K562 (cell line): ENCODE results near the gene SLC12A4. TPM values are rescaled to one million over a fixed set of nuclear protein-coding genes. Genes with fewer than 3 reads are reported as not detected.
A peak's percentile ranks its signal among the peaks of the same experiment; 100 is the strongest.

Experiments used
- ATAC-seq: fragments of 200-7000 bp; cut with Tn5 transposase; 3 replicates; pipeline ENCODE4 v1.9.1; 2020; ENCODE audit warnings: moderate library complexity
- BruUV-seq: library from RNA; stranded (reverse); fragments of 400-500 nt; replicated peaks from 2 replicates; lab custom pipeline; 2021; lab: Mats Ljungman, UMichigan
- CTCF ChIA-PET: fragments of 300-600 bp; formaldehyde crosslinking; extraction: SDS; loops from one replicate; lab custom pipeline; 2021; ENCODE audit warnings: low intra/inter-chr PET ratio; lab: Yijun Ruan, JAX
- POLR2A ChIA-PET: fragments of 300-600, 350-650 bp; sonication (Branson Sonifier 250); formaldehyde crosslinking; extraction: SDS; loops from one replicate; lab custom pipeline; 2021; ENCODE audit warnings: antibody characterized with exemption, inconsistent platforms; lab: Yijun Ruan, JAX
- DNase-seq, 4 experiments: peaks; one replicate each; pipeline versions ENCODE4 v3.0.0 to v3.0.0-alpha.2; 2011 to 2018; ENCODE audit warnings: low spot score in 3 of 4, mixed read lengths in 3 of 4; ENCODE audit errors: extremely low read depth in 1 of 4
- FAIRE-seq: peaks from 2 replicates; lab custom pipeline; 2011; peaks lifted over from hg19 to GRCh38; lab: Jason Lieb, UNC
- H2AFZ ChIP-seq: 2 replicates; pipeline ENCODE4 v1.6.0; 2011; ENCODE audit warnings: low read depth, low read length, control low read depth, inconsistent platforms
- H3K27ac ChIP-seq: fragments of 200-600 bp; 3 replicates; pipeline ENCODE4 v1.8.0; 2011; ENCODE audit warnings: low read depth, mild to moderate bottlenecking, control low read depth, inconsistent platforms, low read length, moderate library complexity, mixed read lengths; ENCODE audit errors: extremely low read depth
- H3K27me3 ChIP-seq, 2 experiments: fragments of 300-600 bp in 1 of 2; 2 replicates in 1 of 2; 3 replicates in 1 of 2; pipeline versions ENCODE4 v1.6.0 to v1.8.0; 2011; ENCODE audit warnings: inconsistent platforms in 2 of 2, low read length in 2 of 2, mild to moderate bottlenecking in 1 of 2, mixed read lengths in 1 of 2, moderate library complexity in 1 of 2; ENCODE audit not compliant: control insufficient read depth in 2 of 2, insufficient read depth in 2 of 2
- H3K36me3 ChIP-seq: fragments of 300-600 bp; 3 replicates; pipeline ENCODE4 v1.8.0; 2011; ENCODE audit warnings: mild to moderate bottlenecking, low read length, inconsistent platforms; ENCODE audit not compliant: control insufficient read depth, insufficient read depth
- H3K4me1 ChIP-seq, 2 experiments: fragments of 200-600 bp in 1 of 2; replicated peaks in 1 of 2; 2 replicates in 1 of 2; 3 replicates in 1 of 2; pipeline versions ENCODE4 v1.5.1 to v1.8.0; 2011; ENCODE audit warnings: inconsistent platforms in 2 of 2, low read length in 2 of 2, mild to moderate bottlenecking in 1 of 2, mixed read lengths in 1 of 2, moderate library complexity in 1 of 2; ENCODE audit not compliant: control insufficient read depth in 2 of 2, insufficient read depth in 2 of 2
- H3K4me2 ChIP-seq: 2 replicates; pipeline ENCODE4 v1.6.1; 2011; ENCODE audit warnings: low read length, control low read depth, inconsistent platforms, mixed read lengths; ENCODE audit not compliant: insufficient read depth
- H3K4me3 ChIP-seq: fragments of 200-600 bp; sonication (generic), shearing (Covaris generic); 2 replicates; pipeline ENCODE4 v1.5.1; 2016; ENCODE audit warnings: control low read depth, inconsistent platforms
- H3K79me2 ChIP-seq: fragments of 200-600 bp; 3 replicates; pipeline ENCODE4 v1.8.0; 2011; ENCODE audit warnings: low read length, inconsistent platforms; ENCODE audit not compliant: control insufficient read depth, insufficient read depth
- H3K9ac ChIP-seq, 2 experiments: 2 replicates each; pipeline versions ENCODE4 v1.6.0 to v1.6.1; 2011; ENCODE audit warnings: low read depth in 2 of 2, low read length in 2 of 2, control low read depth in 1 of 2, inconsistent platforms in 1 of 2, mild to moderate bottlenecking in 1 of 2, mixed read lengths in 1 of 2; ENCODE audit not compliant: insufficient read depth in 1 of 2
- H3K9me1 ChIP-seq: one replicate; pipeline ENCODE4 v1.6.0; 2011; ENCODE audit warnings: inconsistent platforms, mild to moderate bottlenecking, low read length, moderate library complexity; ENCODE audit not compliant: control insufficient read depth, insufficient read depth
- H3K9me3 ChIP-seq: replicated peaks from 2 replicates; pipeline ENCODE4 v1.5.1; 2011; ENCODE audit warnings: low read depth, low read length, inconsistent platforms; ENCODE audit not compliant: control insufficient read depth, insufficient read depth
- H4K20me1 ChIP-seq: replicated peaks from 2 replicates; pipeline ENCODE4 v1.6.1; 2011; ENCODE audit warnings: low read length, inconsistent platforms, mixed read lengths; ENCODE audit not compliant: control insufficient read depth, insufficient read depth
- CBFA2T3 ChIP-seq: fragments of 450-650 bp; IDR thresholded peaks from 2 replicates; pipeline ENCODE4 v1.6.1; 2017
- FOXP1 ChIP-seq: sonication (generic); formaldehyde crosslinking; IDR thresholded peaks from 2 replicates; pipeline ENCODE4 v1.8.0; 2022; ENCODE audit warnings: mild to moderate bottlenecking, missing genetic modification reagents
- HNRNPK ChIP-seq: fragments of 200-400 bp; formaldehyde crosslinking; IDR thresholded peaks from one replicate; pipeline ENCODE4 v1.6.1; 2018; ENCODE audit warnings: mild to moderate bottlenecking, low read depth, low read length; ENCODE audit not compliant: poor library complexity, severe bottlenecking
- MYC ChIP-seq, 2 experiments: fragments of 250-450 bp in 1 of 2; sonication (Bioruptor Pico) in 1 of 2; IDR thresholded peaks; 2 replicates each; pipeline versions ENCODE4 v1.5.1 to v1.6.1; 2012 to 2021; ENCODE audit warnings: low read depth in 2 of 2, borderline replicate concordance in 1 of 2, improper control_type of control experiment in 1 of 2, low read length in 1 of 2, mild to moderate bottlenecking in 1 of 2, moderate library complexity in 1 of 2
- NUFIP1 ChIP-seq: fragments of 450-650 bp; IDR thresholded peaks from 2 replicates; pipeline ENCODE4 v1.6.1; 2018; ENCODE audit not compliant: partially characterized antibody
- RBFOX2 ChIP-seq: fragments of 200-400 bp; formaldehyde crosslinking; IDR thresholded peaks from 2 replicates; pipeline ENCODE4 v1.6.1; 2017; ENCODE audit warnings: low read depth, mild to moderate bottlenecking, low read length, moderate library complexity
- RBM39 ChIP-seq: fragments of 200-400 bp; formaldehyde crosslinking; optimal IDR thresholded peaks from 2 replicates; pipeline ENCODE3; 2018; ENCODE audit warnings: low read depth, low read length
- TOE1 ChIP-seq, 2 experiments: fragments of 450-650 bp in 1 of 2; sonication (generic) in 1 of 2; formaldehyde crosslinking in 1 of 2; IDR thresholded peaks; 2 replicates each; pipeline versions ENCODE4 v1.7.1 to v1.8.0; 2016 to 2022; ENCODE audit warnings: borderline replicate concordance in 2 of 2, mild to moderate bottlenecking in 2 of 2, antibody characterized with exemption in 1 of 2, inconsistent platforms in 1 of 2, low read depth in 1 of 2, missing genetic modification reagents in 1 of 2, moderate library complexity in 1 of 2
- ZBTB26 ChIP-seq: fragments of 450-650 bp; formaldehyde crosslinking; IDR thresholded peaks from 2 replicates; pipeline ENCODE4 v1.4.0; 2022; ENCODE audit warnings: missing genetic modification characterization
- ZNF79 ChIP-seq: fragments of 250-450 bp; sonication (Bioruptor Pico); IDR thresholded peaks from 2 replicates; pipeline ENCODE4 v1.4.0; 2020; ENCODE audit warnings: low read depth, mild to moderate bottlenecking, moderate library complexity
- ZSCAN29 ChIP-seq: fragments of 450-650 bp; IDR thresholded peaks from 2 replicates; pipeline ENCODE4 v1.6.1; 2017
- WGBS: fragments of 100-300 bp; shearing (Covaris generic); methylation state at CpG from one replicate; pipeline ENCODE4 v1.1.6; 2016; ENCODE audit warnings: low coverage, mixed read lengths; ENCODE audit not compliant: insufficient coverage; ENCODE audit errors: missing lambda C conversion rate; 5-methylcytosine and 5-hydroxymethylcytosine counted together
- in situ Hi-C: fragments of 300-500 bp; cut with MboI; formaldehyde crosslinking; loops from 4 replicates; pipeline ENCODE4 v1.15.0; 2018; ENCODE audit warnings: inconsistent platforms, mixed read lengths
- intact Hi-C: fragments of 100-400 bp; cut with micrococcal nuclease; formaldehyde crosslinking; loops from 2 replicates; pipeline ENCODE4 v1.14.2; 2022
- polyA plus RNA-seq, 8 experiments: library from polyadenylated mRNA; depleted of rRNA in 4 of 8; stranded (reverse) in 5 of 8; unstranded in 3 of 8; fragments of >200 nt; fragmentation: Nextera tagmentation in 2 of 8; fragmentation: Illumina TruSeq in 1 of 8; extraction: Ambion mirVana in 2 of 8; extraction: Trizol in 1 of 8; gene quantifications; 2 replicates each; pipeline versions ENCODE4 v1.2.1 to v1.2.3, GENCODE V29; 2011 to 2014; ENCODE audit warnings: inconsistent platforms in 1 of 8, missing spikeins in 1 of 8
- total RNA-seq, 7 experiments: library from RNA; depleted of rRNA in 6 of 7; stranded (reverse); fragments of >200 nt in 6 of 7; fragmentation: Illumina TruSeq in 2 of 7; extraction: Trizol in 2 of 7; gene quantifications; 2 replicates each; pipeline versions ENCODE4 v1.2.1 to v1.2.3, GENCODE V29; 2011 to 2021; ENCODE audit warnings: low replicate concordance in 1 of 7

SLC12A4 gene
- total and polyA plus RNA-seq, 9 of the 15 experiments (the other 6 are each of a cell fraction or from before 2014, with no cell fraction given): 0.75 to 43.5 (median 15.0) TPM

GRCh38 chr16:67977469-67978227 lies 9.2 kb upstream of the SLC12A4 start:
- no peak overlapping the region for H3K4me2 ChIP-seq
- H3K9me3 ChIP-seq: no peaks in the 10 kb centered on the region
- no peaks in the 10 kb centered on the region for H4K20me1 ChIP-seq
- no peak overlapping the region for H3K27ac ChIP-seq
- H3K9me1 ChIP-seq: no peaks in the 10 kb centered on the region
- intact Hi-C loops: no loop called here
- DNase-seq (no peak), FAIRE-seq (no peak), ATAC-seq (peak; percentile 37)
- H3K9ac ChIP-seq: peak overlapping the region in 1 of 2 experiments; percentile 61; a peak in 1 of 4 replicates
- no TSS peak for BruUV-seq
- H3K36me3 ChIP-seq: no peaks in the 10 kb centered on the region
- H2AFZ ChIP-seq: no peak overlapping the region
- CTCF ChIA-PET: no interaction called here
- H3K79me2 ChIP-seq: no peaks in the 10 kb centered on the region
- peaks cover 0 to 22% of the 10 kb centered on the region in 2 experiments; a peak in 3 of 5 replicates for H3K4me1 ChIP-seq
- peak; percentile 18; the same call in 1 of the 2 replicates for TF ChIP-seq CBFA2T3
- TF ChIP-seq ZBTB26: no peak
- no peak overlapping the region for H3K4me3 ChIP-seq
- in situ Hi-C loops: no loop called here
- POLR2A ChIA-PET: interaction anchor here (0.6 to 1.1 kb wide), 7 partner anchors 14 to 385 kb away, joined by 3 to 4 read pairs (median 3); no protein-coding TSS in a partner anchor
- H3K27me3 ChIP-seq: peaks cover 0 to 4% of the 10 kb centered on the region in 2 experiments; a peak in 1 of 5 replicates
- 17% methylated on average over 9 of the region's 9 CpGs for WGBS

GRCh38 chr16:67977005-67977404 lies 8.6 kb upstream of the SLC12A4 start:
- Histone ChIP-seq H2AFZ (no peak overlapping the region), H4K20me1 (no peaks in the 10 kb centered on the region), H3K4me1 (peaks cover 0 to 18% of the 10 kb centered on the region in 2 experiments; a peak in 3 of 5 replicates), H3K36me3 (no peaks in the 10 kb centered on the region), H3K9me1 (no peaks in the 10 kb centered on the region), H3K27ac (no peak overlapping the region), H3K4me3 (no peak overlapping the region), H3K4me2 (no peak overlapping the region), H3K9ac (peak overlapping the region in 1 of 2 experiments; percentile 75; a peak in 2 of 4 replicates), H3K79me2 (no peaks in the 10 kb centered on the region), H3K9me3 (no peaks in the 10 kb centered on the region), H3K27me3 (peaks cover 0 to 4% of the 10 kb centered on the region in 2 experiments; a peak in 1 of 5 replicates)
- BruUV-seq: no TSS peak
- no peak for DNase-seq
- POLR2A ChIA-PET: interaction anchor here (0.7 to 1.1 kb wide), 3 partner anchors 13 to 131 kb away, joined by 3 read pairs; no protein-coding TSS in a partner anchor
- CTCF ChIA-PET: no interaction called here
- no peak for FAIRE-seq
- TF ChIP-seq ZSCAN29 (no peak), FOXP1 (CRISPR knock-in tag) (no peak), RBFOX2 (no peak), HNRNPK (no peak), RBM39 (no peak), ZNF79 (CRISPR knock-in tag) (no peak), TOE1 (IDR thresholded peaks at IDR 0.05; ENCODE audit: borderline replicate concordance) (no peak), TOE1 (CRISPR knock-in tag; IDR thresholded peaks at IDR 0.05; ENCODE audit: borderline replicate concordance, low read depth) (no peak), MYC (IDR thresholded peaks at IDR 0.05; ENCODE audit: low read depth, low read length) (no peak), MYC (CRISPR knock-in tag; IDR thresholded peaks at IDR 0.05; ENCODE audit: borderline replicate concordance, low read depth) (no peak), NUFIP1 (no peak)
- intact Hi-C loops: no loop called here
- in situ Hi-C loops: no loop called here
- ATAC-seq: no peak
- WGBS: 4% methylated on average over 5 of the region's 5 CpGs
